Stimulated activated naive B cell treated with anti-CD40 and anti-IgM and Interleukin-4, amounts not matched to agents 10 μg/mL and 1 μg/mL and 100 μg/mL, for 72 hours (primary cell): ENCODE results near the gene TSPY2.
"Not testable (repeated sequence)": the region's sequence is repeated elsewhere in the genome, so short reads cannot be mapped to it uniquely, and the experiment has no call there.

Source experiments
- ATAC-seq, 2 donors: fragments of 150-1000 bp; cut with Tn5 transposase; replicated peaks; 2 replicates each; pipeline ENCODE4 v1.10.0; 2021; ENCODE audit warnings: moderate library complexity in 1 of 2
- DNase-seq: peaks from one replicate; pipeline ENCODE4 v3.0.0; 2021
- H3K27ac Mint-ChIP-seq: one replicate; pipeline ENCODE4 v1.8.0; 2022; ENCODE audit warnings: mild to moderate bottlenecking, mixed read lengths
- H3K27me3 Mint-ChIP-seq, 2 donors: one replicate each; pipeline ENCODE4 v1.8.0; 2022; ENCODE audit warnings: mixed read lengths in 2 of 2
- H3K36me3 Mint-ChIP-seq, 2 donors: one replicate each; pipeline ENCODE4 v1.8.0; 2022; ENCODE audit warnings: mixed read lengths in 2 of 2, mild to moderate bottlenecking in 1 of 2
- H3K4me1 Mint-ChIP-seq, 2 donors: one replicate each; pipeline ENCODE4 v1.8.0; 2022; ENCODE audit warnings: mixed read lengths in 2 of 2, mild to moderate bottlenecking in 1 of 2
- H3K4me3 Mint-ChIP-seq, 2 donors: one replicate each; pipeline ENCODE4 v1.8.0; 2022; ENCODE audit warnings: mild to moderate bottlenecking in 2 of 2, mixed read lengths in 2 of 2, moderate library complexity in 1 of 2
- H3K9me3 Mint-ChIP-seq, 2 donors: one replicate each; pipeline ENCODE4 v1.8.0; 2022; ENCODE audit warnings: mixed read lengths in 2 of 2, mild to moderate bottlenecking in 1 of 2

The TSPY2 gene, protein sequence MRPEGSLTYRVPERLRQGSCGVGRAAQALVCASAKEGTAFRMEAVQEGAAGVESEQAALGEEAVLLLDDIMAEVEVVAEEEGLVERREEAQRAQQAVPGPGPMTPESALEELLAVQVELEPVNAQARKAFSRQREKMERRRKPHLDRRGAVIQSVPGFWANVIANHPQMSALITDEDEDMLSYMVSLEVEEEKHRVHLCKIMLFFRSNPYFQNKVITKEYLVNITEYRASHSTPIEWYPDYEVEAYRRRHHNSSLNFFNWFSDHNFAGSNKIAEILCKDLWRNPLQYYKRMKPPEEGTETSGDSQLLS

DNA sequence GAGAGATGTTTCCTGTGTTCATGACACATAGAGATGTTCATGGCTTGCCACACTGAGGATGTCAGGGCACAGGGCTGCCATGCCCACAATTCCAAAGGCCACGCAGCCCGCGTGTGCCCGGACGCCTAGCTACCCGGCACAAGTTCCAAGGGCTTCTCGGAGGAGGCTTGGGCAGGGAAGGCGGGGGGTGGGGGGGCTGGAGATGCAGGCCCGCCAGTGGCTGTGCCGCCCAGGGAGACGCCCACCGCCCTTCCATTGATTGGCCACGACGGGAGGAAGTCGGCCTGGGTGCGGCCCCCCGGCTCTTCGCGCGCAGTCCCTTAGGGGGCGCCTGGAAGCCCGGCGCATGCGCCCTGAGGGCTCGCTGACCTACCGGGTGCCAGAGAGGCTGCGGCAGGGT, at the start of gene TSPY2:
Gene TSPY2 (plus strand): TSS at position 301 of the 400 bp plus-strand sequence. CDS start 46 bp downstream, at position 347.
- not testable (repeated sequence) for H3K36me3 Mint-ChIP-seq, H3K27me3 Mint-ChIP-seq, DNase-seq

DNA sequence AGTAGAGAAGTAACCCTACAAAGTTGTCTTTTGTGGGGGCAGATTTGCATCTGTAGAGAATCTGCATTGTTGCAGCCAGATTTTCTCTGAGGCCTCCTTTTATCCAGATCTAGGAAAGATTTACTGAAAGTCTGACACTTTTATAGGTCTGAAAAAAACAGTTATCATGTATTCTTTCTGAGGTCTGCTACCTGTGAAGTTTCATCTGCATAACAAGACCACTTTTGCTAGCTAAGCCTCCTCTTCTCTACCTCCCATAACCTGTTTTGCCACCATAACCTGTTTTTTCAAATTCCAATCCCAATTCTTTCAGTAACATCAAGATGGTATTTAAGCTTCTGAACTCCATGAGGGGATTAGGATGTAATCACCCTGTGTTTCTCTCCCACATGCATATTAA, 36.5 kb upstream of the TSPY2 start:
- not testable (repeated sequence) for H3K27ac Mint-ChIP-seq, ATAC-seq

More for the DNA sequence above, at the start of gene TSPY2:
- not testable (repeated sequence) for H3K4me1 Mint-ChIP-seq, H3K27ac Mint-ChIP-seq, ATAC-seq, H3K4me3 Mint-ChIP-seq, H3K9me3 Mint-ChIP-seq

DNA sequence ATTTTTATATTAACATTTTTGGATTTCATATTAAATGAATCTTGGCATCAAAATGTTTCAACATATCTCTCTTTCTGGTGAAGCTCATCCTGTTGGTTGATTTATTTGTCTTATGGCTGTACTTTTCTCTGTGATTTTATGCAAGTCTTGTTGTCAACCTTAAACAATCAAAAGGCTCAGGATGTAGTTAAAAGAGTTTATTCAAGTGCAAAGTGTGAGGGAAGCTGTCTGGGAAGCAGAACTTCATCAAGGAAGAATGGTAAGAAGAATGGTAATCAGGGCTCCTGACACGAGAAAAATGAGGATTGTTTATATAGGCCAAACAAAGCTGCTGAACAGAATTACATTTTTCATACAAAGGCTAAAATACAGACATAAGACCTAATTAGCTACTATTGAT, 29.0 kb upstream of the TSPY2 start:
- H3K4me3 Mint-ChIP-seq, H3K4me1 Mint-ChIP-seq, H3K27ac Mint-ChIP-seq, H3K36me3 Mint-ChIP-seq, DNase-seq, H3K9me3 Mint-ChIP-seq, H3K27me3 Mint-ChIP-seq, ATAC-seq: not testable (repeated sequence)

More for the DNA sequence above, 36.5 kb upstream of the TSPY2 start:
- not testable (repeated sequence) for H3K4me1 Mint-ChIP-seq, H3K36me3 Mint-ChIP-seq, H3K4me3 Mint-ChIP-seq, H3K9me3 Mint-ChIP-seq, DNase-seq, H3K27me3 Mint-ChIP-seq

DNA sequence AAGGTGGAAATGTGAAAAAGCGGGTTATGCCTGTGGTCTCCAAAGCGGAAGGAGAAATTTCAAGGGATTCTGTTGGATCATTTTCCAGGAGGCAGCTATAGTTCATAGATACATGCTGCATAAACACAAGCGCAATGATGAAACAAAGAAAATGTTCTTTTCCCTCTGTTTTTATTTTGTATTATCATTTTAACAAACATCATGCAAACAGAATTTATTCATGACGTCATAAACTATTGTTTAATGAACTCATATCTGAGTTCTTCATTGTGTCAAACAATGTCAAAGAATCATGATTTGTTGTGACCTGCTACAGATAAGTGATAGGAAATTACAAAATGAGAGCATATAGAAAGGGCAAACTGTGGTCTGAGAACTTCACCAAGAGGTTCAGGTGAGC, 23.8 kb downstream of the TSPY2 start:
- not testable (repeated sequence) for DNase-seq, H3K9me3 Mint-ChIP-seq, ATAC-seq, H3K36me3 Mint-ChIP-seq, H3K27ac Mint-ChIP-seq, H3K27me3 Mint-ChIP-seq, H3K4me3 Mint-ChIP-seq, H3K4me1 Mint-ChIP-seq
